GM12878 (cell line): Measurements from ENCODE around the gene NACAD. TPM values are rescaled to one million over a fixed set of nuclear protein-coding genes. Genes with fewer than 3 reads are reported as not detected.

ENCODE experiments used
- ATAC-seq: fragments of 200-7000 bp; cut with Tn5 transposase; 3 replicates; pipeline ENCODE4 v1.9.1; 2020; ENCODE audit warnings: mild to moderate bottlenecking, moderate library complexity
- BruUV-seq: library from RNA; stranded (reverse); fragments of 400-500 nt; replicated peaks from 2 replicates; lab custom pipeline; 2021; lab: Mats Ljungman, UMichigan
- CTCF ChIA-PET: fragments of 300-600 bp; sonication (Branson Sonifier 250); formaldehyde crosslinking; extraction: SDS; loops from one replicate; lab custom pipeline; 2021; ENCODE audit warnings: inconsistent platforms; lab: Yijun Ruan, JAX
- POLR2A ChIA-PET: fragments of 350-600 bp; formaldehyde crosslinking; extraction: SDS; loops from one replicate; lab custom pipeline; 2021; ENCODE audit warnings: inconsistent platforms; lab: Charles Lee
- RAD21 ChIA-PET: fragments of 300-600 bp; sonication (Branson Sonifier 250); formaldehyde crosslinking; loops from one replicate; lab custom pipeline; 2023; ENCODE audit warnings: antibody characterized with exemption; ENCODE audit not compliant: unreplicated experiment; lab: Charles Lee
- SMC1A ChIA-PET: fragments of 300-600 bp; sonication (Branson Sonifier 250); formaldehyde crosslinking; loops from one replicate; lab custom pipeline; 2023; ENCODE audit not compliant: unreplicated experiment, uncharacterized antibody; lab: Charles Lee
- DNase-seq: peaks from one replicate; pipeline ENCODE4 v3.0.0-alpha.2; 2011; ENCODE audit warnings: low read depth, low spot score
- FAIRE-seq: peaks from 3 replicates; lab custom pipeline; 2011; peaks lifted over from hg19 to GRCh38; lab: Jason Lieb, UNC
- H2AFZ ChIP-seq: 2 replicates; pipeline ENCODE4 v1.6.0; 2011; ENCODE audit warnings: low read depth, low read length, control low read depth; ENCODE audit not compliant: control insufficient read depth
- H3K27ac ChIP-seq: 2 replicates; pipeline ENCODE4 v1.5.1; 2011; ENCODE audit warnings: control low read depth; ENCODE audit not compliant: control insufficient read depth, insufficient read depth
- H3K27me3 ChIP-seq, 2 experiments: replicated peaks in 1 of 2; 2 replicates each; pipeline versions ENCODE4 v1.6.0 to v1.6.1; 2011; ENCODE audit warnings: low read length in 1 of 2; ENCODE audit not compliant: control insufficient read depth in 2 of 2, insufficient read depth in 2 of 2
- H3K36me3 ChIP-seq, 2 experiments: 2 replicates each; pipeline ENCODE4 v1.5.1; 2011; ENCODE audit warnings: low read length in 1 of 2; ENCODE audit not compliant: control insufficient read depth in 2 of 2, insufficient read depth in 2 of 2
- H3K4me1 ChIP-seq: 2 replicates; pipeline ENCODE4 v1.6.1; 2011; ENCODE audit warnings: mild to moderate bottlenecking, low read length, moderate library complexity, mixed read lengths; ENCODE audit not compliant: control insufficient read depth, insufficient read depth
- H3K4me2 ChIP-seq: 2 replicates; pipeline ENCODE4 v1.6.0; 2011; ENCODE audit warnings: control low read depth; ENCODE audit not compliant: control insufficient read depth, insufficient read depth
- H3K4me3 ChIP-seq: fragments of 200-600 bp; sonication (generic); 2 replicates; pipeline ENCODE4 v1.5.1; 2016
- H3K79me2 ChIP-seq: 2 replicates; pipeline ENCODE4 v1.6.0; 2011; ENCODE audit warnings: low read length; ENCODE audit not compliant: control insufficient read depth, insufficient read depth
- H3K9ac ChIP-seq: 2 replicates; pipeline ENCODE4 v1.8.0; 2011; ENCODE audit warnings: low read length, control low read depth, mixed read lengths; ENCODE audit not compliant: control insufficient read depth, insufficient read depth
- H3K9me3 ChIP-seq: replicated peaks from 3 replicates; pipeline ENCODE4 v1.5.1; 2011; ENCODE audit warnings: mild to moderate bottlenecking, low read length; ENCODE audit not compliant: control insufficient read depth, insufficient read depth
- H4K20me1 ChIP-seq: 2 replicates; pipeline ENCODE4 v1.6.0; 2011; ENCODE audit not compliant: control insufficient read depth, insufficient read depth
- ASH2L ChIP-seq: fragments of 300-600, 200-600 bp; sonication (generic); IDR thresholded peaks from 2 replicates; pipeline ENCODE4 v1.6.1; 2017; ENCODE audit warnings: low read depth, mild to moderate bottlenecking, borderline replicate concordance
- ATF7 ChIP-seq: fragments of 450-650 bp; IDR thresholded peaks from 2 replicates; pipeline ENCODE4 v1.6.1; 2016; ENCODE audit warnings: low read depth, mild to moderate bottlenecking
- BMI1 ChIP-seq: fragments of 450-650 bp; IDR thresholded peaks from 2 replicates; pipeline ENCODE4 v1.6.1; 2016; ENCODE audit warnings: mild to moderate bottlenecking, moderate library complexity, borderline replicate concordance
- EED ChIP-seq: sonication (generic); IDR thresholded peaks from 2 replicates; pipeline ENCODE4 v1.6.1; 2016; ENCODE audit warnings: antibody characterized with exemption, low read depth
- IKZF1 ChIP-seq: fragments of 450-650 bp; conservative IDR thresholded peaks from 2 replicates; pipeline ENCODE4 v1.6.1; 2017; ENCODE audit warnings: antibody characterized with exemption, mild to moderate bottlenecking
- MTA3 ChIP-seq: IDR thresholded peaks from 2 replicates; pipeline ENCODE4 v1.6.1; 2012; ENCODE audit warnings: low read length, inconsistent platforms, borderline replicate concordance
- NFYB ChIP-seq: IDR thresholded peaks from 2 replicates; pipeline ENCODE4 v1.6.1; 2011; ENCODE audit warnings: low read depth, mild to moderate bottlenecking, low read length, improper control_type of control experiment, moderate library complexity; ENCODE audit not compliant: insufficient read depth
- NR2C1 ChIP-seq: fragments of 450-650 bp; IDR thresholded peaks from 2 replicates; pipeline ENCODE4 v1.6.1; 2017; ENCODE audit warnings: antibody characterized with exemption, mild to moderate bottlenecking, moderate library complexity
- NR2F1 ChIP-seq: fragments of 450-650 bp; conservative IDR thresholded peaks from 2 replicates; pipeline ENCODE4 v1.6.1; 2017; ENCODE audit warnings: mild to moderate bottlenecking
- RAD51 ChIP-seq: fragments of 450-650 bp; IDR thresholded peaks from 2 replicates; pipeline ENCODE4 v1.6.1; 2016; ENCODE audit warnings: moderate library complexity, mild to moderate bottlenecking, inconsistent platforms
- WGBS: methylation state at CpG from one replicate; pipeline ENCODE4 v1.1.6; 2016; ENCODE audit warnings: low lambda C conversion rate; ENCODE audit not compliant: insufficient replicate concordance, insufficient coverage; ENCODE audit errors: missing lambda C conversion rate; 5-methylcytosine and 5-hydroxymethylcytosine counted together
- in situ Hi-C: fragments of 300-500 bp; cut with MboI; formaldehyde crosslinking; loops from 9 replicates; pipeline ENCODE4 v1.14.3; 2018; ENCODE audit warnings: mixed read lengths
- intact Hi-C: fragments of 100-400 bp; cut with micrococcal nuclease; formaldehyde crosslinking; loops from one replicate; pipeline ENCODE4 v1.14.2; 2022; ENCODE audit not compliant: unreplicated experiment
- polyA plus RNA-seq, 11 experiments: library from polyadenylated mRNA; depleted of rRNA in 4 of 11; unstranded in 6 of 11; stranded (reverse) in 5 of 11; fragments of >200 nt; fragmentation: Nextera tagmentation in 4 of 11; fragmentation: Illumina TruSeq in 1 of 11; extraction: Ambion mirVana in 4 of 11; extraction: Trizol in 1 of 11; gene quantifications; 1 replicate in 1 of 11; 2 replicates in 10 of 11; pipeline versions ENCODE4 v1.2.1 to v1.2.3, GENCODE V29; 2011 to 2016; ENCODE audit warnings: inconsistent platforms in 2 of 11, missing spikeins in 2 of 11, low read depth in 1 of 11
- total RNA-seq, 4 experiments: library from RNA; depleted of rRNA in 3 of 4; stranded (reverse); fragments of >200 nt in 3 of 4; fragmentation: Illumina TruSeq in 1 of 4; extraction: Trizol in 1 of 4; gene quantifications; 2 replicates each; pipeline versions ENCODE4 v1.2.1 to v1.2.3, GENCODE V29; 2013 to 2021
- TF ChIP-seq, protein P1 (sequence below): IDR thresholded peaks from 2 replicates; pipeline ENCODE4 v1.6.1; 2012; ENCODE audit warnings: low read depth, low read length, improper control_type of control experiment
- TF ChIP-seq, protein P2 (sequence below): fragments of 450-650 bp; IDR thresholded peaks from 2 replicates; pipeline ENCODE4 v1.6.1; 2014; ENCODE audit warnings: mild to moderate bottlenecking
- TF ChIP-seq, protein P3 (sequence below): fragments of 450-650 bp; IDR thresholded peaks from 2 replicates; pipeline ENCODE4 v1.6.1; 2016; ENCODE audit warnings: mild to moderate bottlenecking

NACAD gene
- total and polyA plus RNA-seq, 10 of the 15 experiments (the other 5 are each of a cell fraction or from before 2014, with no cell fraction given), result not detected

DNA sequence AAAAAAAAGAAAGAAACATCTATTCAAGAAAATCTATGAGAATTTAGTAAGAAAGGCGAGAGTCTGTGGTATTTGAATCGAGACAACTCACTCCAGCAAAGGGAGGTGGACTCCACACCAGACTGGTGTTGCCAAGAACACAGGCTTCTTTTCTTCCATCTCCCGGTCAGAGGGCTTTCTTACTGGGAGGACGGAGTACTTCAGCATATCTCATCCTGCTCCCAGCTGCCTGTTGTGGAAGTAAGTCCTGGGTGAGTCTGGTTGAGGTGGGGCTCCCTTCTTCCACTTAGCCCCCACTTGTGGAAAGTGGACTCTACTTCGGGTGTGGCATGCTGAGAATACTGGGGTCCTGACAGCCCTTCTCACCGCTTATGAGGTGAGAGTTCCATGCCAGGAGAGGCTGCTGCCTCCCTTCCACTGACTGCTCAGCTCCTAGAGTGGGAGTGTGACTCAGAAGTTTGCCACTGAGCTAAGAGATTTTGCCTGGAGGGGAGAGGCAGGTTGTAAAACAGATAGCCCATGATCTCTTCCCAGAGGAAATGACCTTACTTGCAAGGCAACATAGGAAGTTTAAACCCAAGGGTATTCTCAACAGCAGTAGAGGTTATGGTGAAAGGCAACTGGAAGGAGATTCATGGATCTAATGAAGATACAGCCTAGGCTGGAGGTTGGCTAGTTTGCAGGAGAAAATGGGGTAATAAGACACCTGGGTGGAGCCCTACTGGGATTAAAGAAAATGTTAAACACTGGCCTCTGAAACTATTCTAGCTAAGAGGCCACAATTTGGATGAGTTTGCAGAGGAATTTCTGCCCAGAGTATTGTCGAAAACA, 3.5 kb upstream of the NACAD start:
- Histone ChIP-seq H4K20me1 (no peaks in the 10 kb centered on the region), H2AFZ (no peak overlapping the region), H3K4me3 (no peak overlapping the region), H3K4me1 (no peaks in the 10 kb centered on the region), H3K36me3 (no peaks in the 10 kb centered on the region), H3K4me2 (no peak overlapping the region), H3K9ac (no peak overlapping the region), H3K79me2 (no peaks in the 10 kb centered on the region), H3K9me3 (no peaks in the 10 kb centered on the region), H3K27ac (no peak overlapping the region)
- ChIA-PET POLR2A (interaction anchor here (0.5 kb wide), 2 partner anchors 238 to 518 kb away, joined by 3 read pairs; no protein-coding TSS in a partner anchor), RAD21 (interaction anchor here (1.6 kb wide), 1 partner anchor 70 kb away, joined by 4 read pairs; no protein-coding TSS in a partner anchor), SMC1A (interaction anchor here (0.7 kb wide), 1 partner anchor 210 kb away, joined by 3 read pairs; no protein-coding TSS in a partner anchor), CTCF (no interaction called here)
- 50% methylated on average over 7 of the region's 7 CpGs for WGBS
- ATAC-seq (no peak), DNase-seq (no peak), FAIRE-seq (no peak)
- no TSS peak for BruUV-seq
- intact Hi-C loops (no loop called here), in situ Hi-C loops (no loop called here)
- no peak for TF ChIP-seq MTA3
- no peak for TF ChIP-seq NR2F1
- no peak for TF ChIP-seq ASH2L
- TF ChIP-seq, all 136 proteins: peak for 0
- H3K27me3 ChIP-seq, result peaks cover 2% of the 10 kb centered on the region in 2 experiments; a peak in 3 of 4 replicates

DNA sequence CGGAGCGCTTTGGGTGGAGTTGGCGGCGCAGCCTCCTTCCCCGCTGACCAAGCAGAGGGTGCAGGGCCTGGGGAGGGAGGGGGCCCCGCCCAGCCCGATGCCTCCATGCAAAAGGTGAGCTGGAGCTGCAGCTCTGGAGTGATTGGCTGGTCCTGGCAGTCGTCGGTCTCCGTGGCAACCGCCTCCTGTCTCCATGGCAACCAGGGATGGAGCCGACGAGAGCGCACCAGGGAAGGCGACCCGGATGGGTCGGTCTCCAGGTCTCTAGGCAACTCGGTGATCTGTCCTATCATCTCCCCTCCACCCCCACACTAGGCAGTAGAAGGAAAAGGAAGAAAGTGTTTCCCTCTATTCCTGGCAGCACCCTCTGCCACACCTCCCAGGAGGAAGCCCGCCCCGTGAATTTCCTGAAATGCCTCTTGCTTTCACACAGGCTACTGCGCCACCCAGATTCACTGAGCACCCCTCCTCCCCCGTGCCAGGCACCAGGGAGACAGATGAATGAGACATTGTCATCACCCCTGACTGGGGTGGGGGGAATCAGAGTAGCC, 647 bp upstream of the NACAD start:
- no peaks in the 10 kb centered on the region for H3K9me3 ChIP-seq
- H3K27me3 ChIP-seq, result peaks cover 2% of the 10 kb centered on the region in 2 experiments; a peak in 3 of 4 replicates
- H3K27ac ChIP-seq, result no peak overlapping the region
- no peaks in the 10 kb centered on the region for H3K4me1 ChIP-seq
- no peak overlapping the region for H3K9ac ChIP-seq
- ChIA-PET RAD21 (no interaction called here), SMC1A (no interaction called here), POLR2A (no interaction called here), CTCF (interaction anchor here (1.0 kb wide), 2 partner anchors 116 to 117 kb away, joined by 3 read pairs; no protein-coding TSS in a partner anchor)
- FAIRE-seq, result no peak
- H2AFZ ChIP-seq, result no peak overlapping the region
- no TSS peak for BruUV-seq
- H3K4me3 ChIP-seq, result no peak overlapping the region; the same call in 1 of the 2 replicates
- no peaks in the 10 kb centered on the region for H3K79me2 ChIP-seq
- no peaks in the 10 kb centered on the region for H3K36me3 ChIP-seq
- intact Hi-C loops (no loop called here), in situ Hi-C loops (no loop called here)
- WGBS, result 9% methylated on average over 22 of the region's 22 CpGs
- H4K20me1 ChIP-seq, result no peaks in the 10 kb centered on the region
- DNase-seq, result no peak
- peak overlapping the region; percentile 30; the same call in 1 of the 2 replicates for H3K4me2 ChIP-seq
- peak; percentile 63 for ATAC-seq
- no peak for TF ChIP-seq EED
- TF ChIP-seq NFYB, result 0 out of 2 replicates have a peak, but pooled peaks have one; percentile 12
- TF ChIP-seq NR2C1, result no peak
- no peak for TF ChIP-seq ATF7
- peak; percentile 94 for TF ChIP-seq BMI1
- TF ChIP-seq, protein P1, sequence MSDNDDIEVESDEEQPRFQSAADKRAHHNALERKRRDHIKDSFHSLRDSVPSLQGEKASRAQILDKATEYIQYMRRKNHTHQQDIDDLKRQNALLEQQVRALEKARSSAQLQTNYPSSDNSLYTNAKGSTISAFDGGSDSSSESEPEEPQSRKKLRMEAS, result no peak
- TF ChIP-seq RAD51, result no peak
- TF ChIP-seq IKZF1, result no peak
- TF ChIP-seq, protein P2, sequence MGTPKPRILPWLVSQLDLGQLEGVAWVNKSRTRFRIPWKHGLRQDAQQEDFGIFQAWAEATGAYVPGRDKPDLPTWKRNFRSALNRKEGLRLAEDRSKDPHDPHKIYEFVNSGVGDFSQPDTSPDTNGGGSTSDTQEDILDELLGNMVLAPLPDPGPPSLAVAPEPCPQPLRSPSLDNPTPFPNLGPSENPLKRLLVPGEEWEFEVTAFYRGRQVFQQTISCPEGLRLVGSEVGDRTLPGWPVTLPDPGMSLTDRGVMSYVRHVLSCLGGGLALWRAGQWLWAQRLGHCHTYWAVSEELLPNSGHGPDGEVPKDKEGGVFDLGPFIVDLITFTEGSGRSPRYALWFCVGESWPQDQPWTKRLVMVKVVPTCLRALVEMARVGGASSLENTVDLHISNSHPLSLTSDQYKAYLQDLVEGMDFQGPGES, result no peak
- TF ChIP-seq, protein P3, sequence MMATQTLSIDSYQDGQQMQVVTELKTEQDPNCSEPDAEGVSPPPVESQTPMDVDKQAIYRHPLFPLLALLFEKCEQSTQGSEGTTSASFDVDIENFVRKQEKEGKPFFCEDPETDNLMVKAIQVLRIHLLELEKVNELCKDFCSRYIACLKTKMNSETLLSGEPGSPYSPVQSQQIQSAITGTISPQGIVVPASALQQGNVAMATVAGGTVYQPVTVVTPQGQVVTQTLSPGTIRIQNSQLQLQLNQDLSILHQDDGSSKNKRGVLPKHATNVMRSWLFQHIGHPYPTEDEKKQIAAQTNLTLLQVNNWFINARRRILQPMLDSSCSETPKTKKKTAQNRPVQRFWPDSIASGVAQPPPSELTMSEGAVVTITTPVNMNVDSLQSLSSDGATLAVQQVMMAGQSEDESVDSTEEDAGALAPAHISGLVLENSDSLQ, result peak; percentile 44; the same call in 1 of the 2 replicates
